GM12878 (cell line): Measurements from ENCODE around the gene SAPCD2. TPM values are rescaled to one million over a fixed set of nuclear protein-coding genes. Genes with fewer than 3 reads are reported as not detected.
A peak's percentile ranks its signal among the peaks of the same experiment; 100 is the strongest.

ENCODE experiments used
- ATAC-seq: fragments of 200-7000 bp; cut with Tn5 transposase; 3 replicates; pipeline ENCODE4 v1.9.1; 2020; ENCODE audit warnings: mild to moderate bottlenecking, moderate library complexity
- BruUV-seq: library from RNA; stranded (reverse); fragments of 400-500 nt; replicated peaks from 2 replicates; lab custom pipeline; 2021; lab: Mats Ljungman, UMichigan
- CTCF ChIA-PET: fragments of 300-600 bp; sonication (Branson Sonifier 250); formaldehyde crosslinking; extraction: SDS; loops from one replicate; lab custom pipeline; 2021; ENCODE audit warnings: inconsistent platforms; lab: Yijun Ruan, JAX
- POLR2A ChIA-PET: fragments of 350-600 bp; formaldehyde crosslinking; extraction: SDS; loops from one replicate; lab custom pipeline; 2021; ENCODE audit warnings: inconsistent platforms; lab: Charles Lee
- RAD21 ChIA-PET: fragments of 300-600 bp; sonication (Branson Sonifier 250); formaldehyde crosslinking; loops from one replicate; lab custom pipeline; 2023; ENCODE audit warnings: antibody characterized with exemption; ENCODE audit not compliant: unreplicated experiment; lab: Charles Lee
- SMC1A ChIA-PET: fragments of 300-600 bp; sonication (Branson Sonifier 250); formaldehyde crosslinking; loops from one replicate; lab custom pipeline; 2023; ENCODE audit not compliant: unreplicated experiment, uncharacterized antibody; lab: Charles Lee
- DNase-seq: peaks from one replicate; pipeline ENCODE4 v3.0.0-alpha.2; 2011; ENCODE audit warnings: low read depth, low spot score
- FAIRE-seq: peaks from 3 replicates; lab custom pipeline; 2011; peaks lifted over from hg19 to GRCh38; lab: Jason Lieb, UNC
- H2AFZ ChIP-seq: 2 replicates; pipeline ENCODE4 v1.6.0; 2011; ENCODE audit warnings: low read depth, low read length, control low read depth; ENCODE audit not compliant: control insufficient read depth
- H3K27ac ChIP-seq: 2 replicates; pipeline ENCODE4 v1.5.1; 2011; ENCODE audit warnings: control low read depth; ENCODE audit not compliant: control insufficient read depth, insufficient read depth
- H3K27me3 ChIP-seq, 2 experiments: replicated peaks in 1 of 2; 2 replicates each; pipeline versions ENCODE4 v1.6.0 to v1.6.1; 2011; ENCODE audit warnings: low read length in 1 of 2; ENCODE audit not compliant: control insufficient read depth in 2 of 2, insufficient read depth in 2 of 2
- H3K36me3 ChIP-seq, 2 experiments: 2 replicates each; pipeline ENCODE4 v1.5.1; 2011; ENCODE audit warnings: low read length in 1 of 2; ENCODE audit not compliant: control insufficient read depth in 2 of 2, insufficient read depth in 2 of 2
- H3K4me1 ChIP-seq: 2 replicates; pipeline ENCODE4 v1.6.1; 2011; ENCODE audit warnings: mild to moderate bottlenecking, low read length, moderate library complexity, mixed read lengths; ENCODE audit not compliant: control insufficient read depth, insufficient read depth
- H3K4me2 ChIP-seq: 2 replicates; pipeline ENCODE4 v1.6.0; 2011; ENCODE audit warnings: control low read depth; ENCODE audit not compliant: control insufficient read depth, insufficient read depth
- H3K4me3 ChIP-seq: fragments of 200-600 bp; sonication (generic); 2 replicates; pipeline ENCODE4 v1.5.1; 2016
- H3K79me2 ChIP-seq: 2 replicates; pipeline ENCODE4 v1.6.0; 2011; ENCODE audit warnings: low read length; ENCODE audit not compliant: control insufficient read depth, insufficient read depth
- H3K9ac ChIP-seq: 2 replicates; pipeline ENCODE4 v1.8.0; 2011; ENCODE audit warnings: low read length, control low read depth, mixed read lengths; ENCODE audit not compliant: control insufficient read depth, insufficient read depth
- H3K9me3 ChIP-seq: replicated peaks from 3 replicates; pipeline ENCODE4 v1.5.1; 2011; ENCODE audit warnings: mild to moderate bottlenecking, low read length; ENCODE audit not compliant: control insufficient read depth, insufficient read depth
- H4K20me1 ChIP-seq: 2 replicates; pipeline ENCODE4 v1.6.0; 2011; ENCODE audit not compliant: control insufficient read depth, insufficient read depth
- ASH2L ChIP-seq: fragments of 300-600, 200-600 bp; sonication (generic); IDR thresholded peaks from 2 replicates; pipeline ENCODE4 v1.6.1; 2017; ENCODE audit warnings: low read depth, mild to moderate bottlenecking, borderline replicate concordance
- FOXK2 ChIP-seq: fragments of 450-650 bp; IDR thresholded peaks from 2 replicates; pipeline ENCODE4 v1.6.1; 2017; ENCODE audit warnings: mild to moderate bottlenecking, moderate library complexity
- HDAC2 ChIP-seq: fragments of 200-600 bp; sonication (generic); IDR thresholded peaks from 2 replicates; pipeline ENCODE4 v1.6.1; 2017
- JUND ChIP-seq: IDR thresholded peaks from 2 replicates; pipeline ENCODE4 v1.6.1; 2012; ENCODE audit warnings: low read depth, mild to moderate bottlenecking, low read length, improper control_type of control experiment, moderate library complexity
- NBN ChIP-seq: fragments of 450-650 bp; IDR thresholded peaks from 2 replicates; pipeline ENCODE4 v1.6.1; 2016
- POLR2A ChIP-seq: IDR thresholded peaks from 2 replicates; pipeline ENCODE4 v1.6.1; 2011; ENCODE audit warnings: low read depth, mild to moderate bottlenecking, low read length
- POU2F2 ChIP-seq: IDR thresholded peaks from 3 replicates; pipeline ENCODE4 v1.6.1; 2011; ENCODE audit warnings: low read depth, mild to moderate bottlenecking, low read length, borderline replicate concordance
- RAD21 ChIP-seq: IDR thresholded peaks from 2 replicates; pipeline ENCODE4 v1.6.1; 2011; ENCODE audit warnings: mild to moderate bottlenecking, low read depth, low read length, moderate library complexity; ENCODE audit not compliant: insufficient read depth
- REST ChIP-seq: IDR thresholded peaks from 2 replicates; pipeline ENCODE4 v1.6.1; 2012; ENCODE audit warnings: mild to moderate bottlenecking, low read depth, low read length
- SIX5 ChIP-seq: IDR thresholded peaks from 2 replicates; pipeline ENCODE4 v1.6.1; 2011; ENCODE audit warnings: mild to moderate bottlenecking, low read depth, low read length, moderate library complexity; ENCODE audit not compliant: severe bottlenecking
- SMAD5 ChIP-seq: IDR thresholded peaks from 2 replicates; pipeline ENCODE4 v1.6.1; 2016; ENCODE audit warnings: antibody characterized with exemption, low read depth
- ZBED1 ChIP-seq: IDR thresholded peaks from 2 replicates; pipeline ENCODE4 v1.6.1; 2016; ENCODE audit warnings: borderline replicate concordance
- ZNF217 ChIP-seq: fragments of 450-650 bp; IDR thresholded peaks from 2 replicates; pipeline ENCODE4 v1.6.1; 2017; ENCODE audit warnings: antibody characterized with exemption, mild to moderate bottlenecking
- WGBS: methylation state at CpG from one replicate; pipeline ENCODE4 v1.1.6; 2016; ENCODE audit warnings: low lambda C conversion rate; ENCODE audit not compliant: insufficient replicate concordance, insufficient coverage; ENCODE audit errors: missing lambda C conversion rate; 5-methylcytosine and 5-hydroxymethylcytosine counted together
- in situ Hi-C: fragments of 300-500 bp; cut with MboI; formaldehyde crosslinking; loops from 9 replicates; pipeline ENCODE4 v1.14.3; 2018; ENCODE audit warnings: mixed read lengths
- intact Hi-C: fragments of 100-400 bp; cut with micrococcal nuclease; formaldehyde crosslinking; loops from one replicate; pipeline ENCODE4 v1.14.2; 2022; ENCODE audit not compliant: unreplicated experiment
- polyA plus RNA-seq, 11 experiments: library from polyadenylated mRNA; depleted of rRNA in 4 of 11; unstranded in 6 of 11; stranded (reverse) in 5 of 11; fragments of >200 nt; fragmentation: Nextera tagmentation in 4 of 11; fragmentation: Illumina TruSeq in 1 of 11; extraction: Ambion mirVana in 4 of 11; extraction: Trizol in 1 of 11; gene quantifications; 1 replicate in 1 of 11; 2 replicates in 10 of 11; pipeline versions ENCODE4 v1.2.1 to v1.2.3, GENCODE V29; 2011 to 2016; ENCODE audit warnings: inconsistent platforms in 2 of 11, missing spikeins in 2 of 11, low read depth in 1 of 11
- total RNA-seq, 4 experiments: library from RNA; depleted of rRNA in 3 of 4; stranded (reverse); fragments of >200 nt in 3 of 4; fragmentation: Illumina TruSeq in 1 of 4; extraction: Trizol in 1 of 4; gene quantifications; 2 replicates each; pipeline versions ENCODE4 v1.2.1 to v1.2.3, GENCODE V29; 2013 to 2021

Gene SAPCD2
- total and polyA plus RNA-seq, 10 of the 15 experiments (the other 5 are each of a cell fraction or from before 2014, with no cell fraction given): 1.6 to 35.2 (median 7.2) TPM

DNA sequence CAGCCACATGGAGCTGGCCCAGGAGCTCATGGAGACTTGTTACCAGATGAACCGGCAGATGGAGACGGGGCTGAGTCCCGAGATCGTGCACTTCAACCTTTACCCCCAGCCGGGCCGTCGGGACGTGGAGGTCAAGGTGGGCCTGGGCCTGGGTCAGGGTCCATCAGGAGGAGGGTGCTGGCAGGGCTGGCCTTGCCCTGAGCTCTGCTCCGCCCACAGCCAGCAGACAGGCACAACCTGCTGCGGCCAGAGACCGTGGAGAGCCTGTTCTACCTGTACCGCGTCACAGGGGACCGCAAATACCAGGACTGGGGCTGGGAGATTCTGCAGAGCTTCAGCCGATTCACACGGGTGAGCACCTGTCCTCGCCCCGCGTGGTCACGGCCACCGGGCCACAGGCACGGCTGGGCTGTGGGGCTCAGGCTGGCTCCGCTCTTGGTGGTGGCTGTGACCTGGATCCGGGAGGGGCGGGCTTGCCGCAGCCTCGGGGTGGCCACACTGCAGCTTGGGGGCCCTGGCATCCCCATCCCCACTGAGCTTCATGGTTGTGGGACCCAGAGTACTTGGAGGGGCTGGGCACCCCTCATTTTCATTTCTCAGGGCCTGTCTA, 37.1 kb upstream of the SAPCD2 start:
- peaks cover 15 to 63% of the 10 kb centered on the region in 2 experiments; a peak in 3 of 4 replicates for H3K36me3 ChIP-seq
- ChIA-PET CTCF (interaction anchor here (0.5 kb wide), 1 partner anchor 315 kb away, joined by 3 read pairs; the partner anchor contains the start of gene EXD3), POLR2A (no interaction called here), SMC1A (no interaction called here), RAD21 (interaction anchor here (1.1 kb wide), 1 partner anchor 21 kb away, joined by 3 read pairs; the partner anchor contains the start of gene MAN1B1)
- no peak for FAIRE-seq
- H3K9me3 ChIP-seq: peaks cover 8% of the 10 kb centered on the region; the same call in 2 of the 3 replicates
- no peaks in the 10 kb centered on the region; the same call in 1 of the 2 replicates for H3K79me2 ChIP-seq
- WGBS: 86% methylated on average over 27 of the region's 27 CpGs
- DNase-seq: no peak
- BruUV-seq: no TSS peak
- no peak overlapping the region for H3K27ac ChIP-seq
- intact Hi-C loops (no loop called here), in situ Hi-C loops (no loop called here)
- ATAC-seq: no peak
- H3K4me1 ChIP-seq: no peaks in the 10 kb centered on the region
- H3K9ac ChIP-seq: no peak overlapping the region
- no peak for TF ChIP-seq SMAD5
- peak; percentile 13; the same call in 1 of the 2 replicates for TF ChIP-seq POLR2A
- no peak overlapping the region for H3K4me2 ChIP-seq
- no peak overlapping the region for H2AFZ ChIP-seq
- no peaks in the 10 kb centered on the region for H3K27me3 ChIP-seq
- no peak overlapping the region for H3K4me3 ChIP-seq
- H4K20me1 ChIP-seq: no peaks in the 10 kb centered on the region; the same call in 1 of the 2 replicates

GRCh38 chr9:137106662-137107250, 36.4 kb upstream of the SAPCD2 start:
- no peak overlapping the region for H3K4me2 ChIP-seq
- no peak overlapping the region for H3K4me3 ChIP-seq
- no peak for ATAC-seq
- H2AFZ ChIP-seq: no peak overlapping the region
- H3K27ac ChIP-seq: no peak overlapping the region
- H4K20me1 ChIP-seq: no peaks in the 10 kb centered on the region; the same call in 1 of the 2 replicates
- ChIA-PET POLR2A (no interaction called here), SMC1A (no interaction called here), CTCF (no interaction called here), RAD21 (interaction anchor here (1.1 kb wide), 1 partner anchor 20 kb away, joined by 3 read pairs; the partner anchor contains the start of gene MAN1B1)
- H3K36me3 ChIP-seq: peaks cover 21 to 65% of the 10 kb centered on the region in 2 experiments; a peak in 3 of 4 replicates
- intact Hi-C loops: no loop called here
- H3K9me3 ChIP-seq: peaks cover 15% of the 10 kb centered on the region; the same call in 2 of the 3 replicates
- no peak overlapping the region for H3K9ac ChIP-seq
- no peak for FAIRE-seq
- H3K4me1 ChIP-seq: no peaks in the 10 kb centered on the region
- WGBS: 97% methylated on average over 24 of the region's 27 CpGs
- no TSS peak for BruUV-seq
- DNase-seq: no peak
- no peaks in the 10 kb centered on the region for H3K27me3 ChIP-seq
- H3K79me2 ChIP-seq: no peaks in the 10 kb centered on the region; the same call in 1 of the 2 replicates
- in situ Hi-C loops: no loop called here
- TF ChIP-seq NBN: no peak
- no peak for TF ChIP-seq POU2F2
- TF ChIP-seq ZBED1: no peak
- no peak for TF ChIP-seq HDAC2
- no peak for TF ChIP-seq JUND
- no peak for TF ChIP-seq REST
- TF ChIP-seq SIX5: no peak
- no peak for TF ChIP-seq ASH2L
- no peak for TF ChIP-seq ZNF217
- no peak for TF ChIP-seq RAD21
- TF ChIP-seq FOXK2: no peak
- no peak for TF ChIP-seq SMAD5
